Measurements from ENCODE around the gene LRBA. TPM values are rescaled to one million over a fixed set of nuclear protein-coding genes. Genes with fewer than 3 reads are reported as not detected.

LRBA gene
- polyA plus RNA-seq, 1 experiment = 23.4 TPM

- CTCF ChIA-PET = interaction anchor here (2.3 to 2.5 kb wide), 3 partner anchors 24 to 647 kb away, joined by 6 to 12 read pairs (median 9); no protein-coding TSS in a partner anchor
- H3K27me3 ChIP-seq (ENCODE audit: control insufficient read depth, insufficient read depth, low read length) = no peaks in the 10 kb centered on the region
- no peak overlapping the region for H3K4me3 ChIP-seq (ENCODE audit: low read depth, low read length)
- H3K9me3 ChIP-seq (ENCODE audit: control insufficient read depth, insufficient read depth, low read length) = no peaks in the 10 kb centered on the region
- no peak for TF ChIP-seq CTCF (IDR thresholded peaks at IDR 0.05; ENCODE audit: low read depth, low read length)
- no peak for DNase-seq (ENCODE audit: low read depth, low spot score)
- H3K27ac ChIP-seq (ENCODE audit: low read depth, low read length) = no peak overlapping the region
- POLR2A ChIA-PET = no interaction called here
Observed at GRCh38 chr4:150219841-150220240, 795.2 kb downstream of the LRBA start.

GRCh38 chr4:150218447-150218846 lies 796.6 kb downstream of the LRBA start:
- Histone ChIP-seq H3K4me3 (ENCODE audit: low read depth, low read length) (no peak overlapping the region), H3K27ac (ENCODE audit: low read depth, low read length) (no peak overlapping the region), H3K9me3 (ENCODE audit: control insufficient read depth, insufficient read depth, low read length) (no peaks in the 10 kb centered on the region), H3K27me3 (ENCODE audit: control insufficient read depth, insufficient read depth, low read length) (no peaks in the 10 kb centered on the region)
- no peak for TF ChIP-seq CTCF (IDR thresholded peaks at IDR 0.05; ENCODE audit: low read depth, low read length)
- no peak for DNase-seq (ENCODE audit: low read depth, low spot score)
- POLR2A ChIA-PET = no interaction called here
- CTCF ChIA-PET = interaction anchor here (1.7 to 2.8 kb wide), 7 partner anchors 9 to 220 kb away, joined by 5 to 31 read pairs (median 12); no protein-coding TSS in a partner anchor

- H3K27me3 ChIP-seq (ENCODE audit: control insufficient read depth, insufficient read depth, low read length) = no peaks in the 10 kb centered on the region
- no peak overlapping the region for H3K4me3 ChIP-seq (ENCODE audit: low read depth, low read length)
- ChIA-PET CTCF (interaction anchor here (0.5 to 2.8 kb wide), 24 partner anchors 9 to 651 kb away, joined by 3 to 31 read pairs (median 4); no protein-coding TSS in a partner anchor), POLR2A (interaction anchor here (0.5 kb wide), 1 partner anchor 803 kb away, joined by 4 read pairs; no protein-coding TSS in a partner anchor)
- H3K9me3 ChIP-seq (ENCODE audit: control insufficient read depth, insufficient read depth, low read length) = no peaks in the 10 kb centered on the region
- H3K27ac ChIP-seq (ENCODE audit: low read depth, low read length) = no peak overlapping the region
- no peak for DNase-seq (ENCODE audit: low read depth, low spot score)
- no peak for TF ChIP-seq CTCF (IDR thresholded peaks at IDR 0.05; ENCODE audit: low read depth, low read length)
Observed at GRCh38 chr4:150217808-150218207, 797.3 kb downstream of the LRBA start.

- POLR2A ChIA-PET = interaction anchor here (0.5 kb wide), 1 partner anchor 804 kb away, joined by 4 read pairs; no protein-coding TSS in a partner anchor
- peak; percentile 54 for TF ChIP-seq CTCF (IDR thresholded peaks at IDR 0.05; ENCODE audit: low read depth, low read length)
- no peak overlapping the region for H3K4me3 ChIP-seq (ENCODE audit: low read depth, low read length)
- CTCF ChIA-PET = interaction anchor here (0.5 to 2.8 kb wide), 26 partner anchors 8 to 652 kb away, joined by 3 to 31 read pairs (median 4); no protein-coding TSS in a partner anchor
- no peak overlapping the region for H3K27ac ChIP-seq (ENCODE audit: low read depth, low read length)
- no peaks in the 10 kb centered on the region for H3K27me3 ChIP-seq (ENCODE audit: control insufficient read depth, insufficient read depth, low read length)
- no peaks in the 10 kb centered on the region for H3K9me3 ChIP-seq (ENCODE audit: control insufficient read depth, insufficient read depth, low read length)
- DNase-seq (ENCODE audit: low read depth, low spot score) = no peak
Observed at GRCh38 chr4:150217192-150217591, 797.9 kb downstream of the LRBA start.

GRCh38 chr4:150216726-150217125 lies 798.4 kb downstream of the LRBA start:
- no peak for TF ChIP-seq CTCF (IDR thresholded peaks at IDR 0.05; ENCODE audit: low read depth, low read length)
- ChIA-PET POLR2A (no interaction called here), CTCF (interaction anchor here (0.6 to 2.8 kb wide), 21 partner anchors 8 to 650 kb away, joined by 3 to 31 read pairs (median 5); no protein-coding TSS in a partner anchor)
- no peak overlapping the region for H3K27ac ChIP-seq (ENCODE audit: low read depth, low read length)
- no peaks in the 10 kb centered on the region for H3K27me3 ChIP-seq (ENCODE audit: control insufficient read depth, insufficient read depth, low read length)
- H3K4me3 ChIP-seq (ENCODE audit: low read depth, low read length) = no peak overlapping the region
- no peak for DNase-seq (ENCODE audit: low read depth, low spot score)
- H3K9me3 ChIP-seq (ENCODE audit: control insufficient read depth, insufficient read depth, low read length) = no peaks in the 10 kb centered on the region

Data from AG04450 (cell line).